Endothelial cell of hepatic sinusoid (primary cell): ENCODE measurements around the gene AAMP.

Experiments used
- in situ Hi-C: cut with HindIII; loops from 2 replicates; pipeline ENCODE4 v1.10.0; 2017; ENCODE audit warnings: low sequenced_read_pairs

AAMP gene

DNA sequence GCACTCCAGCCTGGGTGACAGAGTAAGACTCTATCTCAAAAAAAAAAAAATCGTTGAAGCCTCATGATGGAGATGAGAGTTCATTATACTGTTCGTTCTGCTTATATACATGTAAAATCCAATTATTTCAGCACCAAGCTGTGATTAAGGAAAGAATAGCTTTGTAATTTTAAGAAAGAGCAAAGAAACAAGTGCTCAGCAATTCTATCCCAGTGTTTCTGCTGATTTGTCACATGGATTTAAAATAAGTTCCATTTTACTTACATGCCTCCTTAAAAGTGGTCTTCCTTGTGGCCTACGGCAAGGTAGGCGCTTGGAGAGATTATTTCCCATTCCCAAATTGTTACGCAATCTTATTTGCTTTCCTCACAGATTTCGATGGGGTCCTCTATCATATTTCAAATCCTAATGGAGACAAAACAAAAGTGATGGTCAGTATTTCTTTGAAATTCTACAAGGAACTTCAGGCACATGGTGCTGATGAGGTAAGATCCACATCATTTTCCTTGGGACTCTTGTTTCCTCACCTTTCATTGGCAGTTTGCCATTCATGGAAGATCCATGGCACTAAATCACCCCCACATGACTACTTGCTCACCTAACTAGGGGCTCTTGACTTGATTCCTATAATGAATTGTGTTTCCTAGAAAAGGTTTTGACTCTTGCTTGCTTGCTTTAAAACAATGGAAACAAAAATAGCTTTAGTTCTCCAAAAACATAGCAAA is 41.4 kb downstream of the AAMP start:
- in situ Hi-C loops = no loop called here

DNA sequence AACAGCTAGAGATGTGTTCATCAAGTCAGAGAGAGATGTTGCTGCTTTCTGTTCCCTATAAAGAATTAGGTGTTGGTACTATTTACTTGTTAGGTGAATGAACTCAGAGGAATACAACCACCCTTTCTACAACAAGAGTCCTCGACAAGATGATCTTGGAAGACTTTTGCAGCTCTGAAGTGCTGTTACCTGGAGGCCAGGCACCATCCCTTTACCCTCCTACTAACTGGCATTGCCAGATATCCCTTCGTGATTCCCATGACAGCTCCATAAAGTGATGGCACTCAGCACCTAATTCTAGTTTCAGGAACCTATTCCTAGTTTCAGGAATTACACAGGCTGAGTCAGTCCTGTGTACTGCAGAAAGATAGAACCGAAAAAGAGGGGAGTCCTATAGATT is 43.0 kb downstream of the AAMP start:
- in situ Hi-C loops = no loop called here

DNA sequence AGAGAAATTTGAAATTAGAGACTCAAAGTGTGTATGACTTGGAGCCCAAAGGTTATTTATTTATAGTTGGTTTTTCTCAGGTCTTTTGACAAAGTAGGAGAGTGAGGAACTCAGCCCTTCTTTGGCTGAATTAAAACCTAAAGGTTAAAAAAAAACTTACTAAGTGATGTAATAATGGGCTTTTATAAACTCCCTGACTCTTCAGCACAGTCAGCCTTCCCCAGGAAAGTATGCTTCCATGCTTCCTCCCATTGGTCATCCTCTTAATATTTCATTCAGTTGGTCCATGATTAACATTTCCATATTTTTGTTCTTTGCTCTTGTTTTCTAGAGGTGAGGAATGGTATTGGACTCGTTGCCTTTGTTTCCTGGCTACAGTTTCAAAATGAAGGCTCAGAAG is 45.8 kb downstream of the AAMP start:
- in situ Hi-C loops = no loop called here

DNA sequence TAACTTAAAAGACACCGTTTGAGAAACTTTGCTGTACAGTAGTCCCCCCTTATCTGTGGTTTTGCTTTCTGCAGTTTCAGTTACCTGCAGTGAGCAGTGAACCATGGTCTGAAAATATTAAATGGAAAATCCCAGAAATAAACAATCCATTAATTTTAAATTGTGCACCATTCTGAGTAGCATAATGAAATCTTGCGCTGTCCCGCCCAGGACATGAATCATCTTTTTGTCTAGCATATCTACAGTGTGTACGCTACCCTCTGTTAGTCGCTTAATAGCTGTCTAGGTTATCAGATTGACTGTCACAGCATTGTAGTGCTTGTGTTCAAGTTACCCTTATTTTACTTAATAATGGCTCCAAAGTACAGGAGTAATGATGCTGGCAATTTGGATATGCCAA is 46.9 kb downstream of the AAMP start:
- in situ Hi-C loops = no loop called here

DNA sequence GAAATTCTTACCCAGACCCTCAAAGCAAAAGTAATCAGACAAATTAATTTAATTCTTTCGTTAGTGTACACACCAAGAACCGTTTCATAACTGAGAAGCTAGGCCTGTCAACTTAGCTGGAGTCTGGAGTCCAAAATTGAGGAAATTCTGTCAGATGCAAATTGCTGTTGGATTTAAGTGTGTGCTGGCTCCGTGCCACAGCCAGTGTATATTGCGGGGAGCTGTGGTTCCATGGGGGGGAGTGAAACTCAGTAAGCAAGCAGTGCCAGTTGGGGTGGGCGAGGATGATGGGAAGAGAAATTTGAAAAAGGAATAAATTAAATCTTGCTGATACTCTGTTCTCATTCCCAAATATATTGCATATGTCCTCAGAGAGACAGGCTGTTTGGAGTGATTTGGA is 48.9 kb downstream of the AAMP start:
- in situ Hi-C loops = no loop called here

DNA sequence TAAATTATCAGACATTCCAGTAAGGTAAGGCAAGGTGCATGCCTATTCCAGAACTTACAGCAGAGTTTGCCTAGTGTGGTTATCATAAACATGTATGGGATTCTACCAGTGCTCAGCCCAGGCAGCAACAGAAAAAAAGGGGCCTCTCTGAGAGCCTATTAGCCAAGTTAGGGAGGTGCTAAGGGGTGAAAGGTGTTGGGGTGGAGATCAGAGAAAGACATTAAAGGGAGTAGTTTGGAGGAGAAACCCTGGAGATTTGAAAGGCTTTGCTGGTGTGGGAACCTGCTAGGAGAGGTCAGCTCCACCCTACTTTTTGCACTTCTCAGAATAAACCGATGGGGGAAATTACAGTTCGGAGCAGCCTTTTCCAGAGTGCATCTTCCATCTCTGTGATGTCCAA is 50.0 kb downstream of the AAMP start:
- in situ Hi-C loops = no loop called here

DNA sequence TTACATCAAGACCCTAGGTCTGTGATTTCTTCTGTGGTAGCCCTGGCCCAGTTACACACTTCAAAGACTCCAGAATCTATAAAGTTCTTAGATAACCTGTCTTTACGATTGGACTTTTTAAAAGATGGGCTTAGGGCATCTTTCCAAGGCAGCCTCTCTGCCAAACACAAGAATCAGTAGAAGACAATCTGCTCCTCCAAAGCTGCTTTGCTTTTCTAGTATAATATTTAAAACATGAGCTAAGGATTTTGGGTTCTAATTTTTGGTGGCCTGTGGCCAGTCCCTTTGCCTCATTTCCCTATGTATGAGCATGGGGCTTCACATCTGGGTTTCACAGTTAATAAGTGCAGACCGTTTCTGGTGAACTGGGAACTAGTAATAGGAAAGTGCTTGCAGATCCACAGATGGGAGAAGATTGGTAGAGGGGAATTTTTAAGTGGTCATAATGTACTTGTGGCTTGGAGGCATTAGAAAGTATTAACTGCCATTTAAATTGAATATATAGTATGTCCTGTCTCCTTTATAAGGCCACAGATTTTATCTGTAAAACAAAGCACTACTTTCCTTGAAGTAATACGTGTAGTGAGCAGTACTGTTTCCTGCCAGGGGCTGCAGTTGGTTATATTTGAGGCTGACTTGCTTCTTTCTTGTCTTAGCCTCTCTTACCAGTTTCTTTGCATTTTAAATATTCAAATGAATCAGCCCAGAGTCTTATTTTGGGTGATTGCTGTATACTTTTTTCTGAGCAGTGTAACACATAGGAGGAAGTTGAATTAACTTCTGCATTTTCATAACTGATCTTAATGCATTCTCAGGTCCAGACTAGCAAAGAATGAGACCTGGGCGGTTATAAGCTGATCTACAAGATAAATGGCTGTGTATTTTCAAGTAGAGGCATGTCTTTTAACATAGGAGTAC is 51.4 kb downstream of the AAMP start:
- in situ Hi-C loops = no loop called here

DNA sequence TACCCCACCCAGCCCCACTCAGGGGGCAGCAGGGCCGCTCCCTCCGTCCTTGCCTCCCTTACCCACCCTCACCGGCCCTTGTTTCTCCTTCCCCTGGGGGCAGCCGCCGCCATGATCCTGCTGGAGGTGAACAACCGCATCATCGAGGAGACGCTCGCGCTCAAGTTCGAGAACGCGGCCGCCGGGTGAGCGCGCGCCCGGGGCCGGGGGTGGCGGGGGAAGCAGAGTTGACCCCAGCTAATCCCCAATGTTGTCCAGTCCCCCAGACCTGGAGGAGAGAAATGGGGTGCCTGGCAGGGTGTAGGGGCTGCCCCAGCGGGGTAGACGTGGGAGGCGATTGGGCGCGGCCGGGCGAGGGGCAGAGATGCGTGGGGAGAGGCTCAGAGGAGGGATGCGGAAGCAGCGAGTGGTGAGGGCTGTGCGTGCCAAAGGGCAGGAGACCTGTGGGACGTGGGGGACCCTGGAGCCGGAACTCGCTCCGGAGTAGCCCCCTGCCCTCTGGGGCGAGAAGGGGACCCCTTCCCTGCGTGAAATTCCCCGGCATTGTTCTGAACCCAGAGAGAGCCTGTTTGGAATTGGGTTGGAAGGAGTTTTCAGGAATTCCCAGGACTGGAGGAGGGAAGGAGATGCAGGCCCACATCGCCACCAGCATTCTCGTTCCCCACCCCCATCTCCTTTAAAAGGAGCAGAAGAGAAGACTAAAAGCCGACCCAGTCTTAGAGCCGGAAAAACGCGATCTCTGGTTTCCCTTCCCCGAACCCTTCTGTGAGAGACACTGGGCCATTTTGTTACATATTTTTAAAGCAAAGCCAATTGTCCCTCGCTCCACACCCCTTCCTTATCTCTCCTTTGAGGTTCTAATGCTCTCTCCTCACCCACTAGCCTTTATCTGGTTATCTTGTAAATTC is 52.3 kb downstream of the AAMP start:
- in situ Hi-C loops = no loop called here

DNA sequence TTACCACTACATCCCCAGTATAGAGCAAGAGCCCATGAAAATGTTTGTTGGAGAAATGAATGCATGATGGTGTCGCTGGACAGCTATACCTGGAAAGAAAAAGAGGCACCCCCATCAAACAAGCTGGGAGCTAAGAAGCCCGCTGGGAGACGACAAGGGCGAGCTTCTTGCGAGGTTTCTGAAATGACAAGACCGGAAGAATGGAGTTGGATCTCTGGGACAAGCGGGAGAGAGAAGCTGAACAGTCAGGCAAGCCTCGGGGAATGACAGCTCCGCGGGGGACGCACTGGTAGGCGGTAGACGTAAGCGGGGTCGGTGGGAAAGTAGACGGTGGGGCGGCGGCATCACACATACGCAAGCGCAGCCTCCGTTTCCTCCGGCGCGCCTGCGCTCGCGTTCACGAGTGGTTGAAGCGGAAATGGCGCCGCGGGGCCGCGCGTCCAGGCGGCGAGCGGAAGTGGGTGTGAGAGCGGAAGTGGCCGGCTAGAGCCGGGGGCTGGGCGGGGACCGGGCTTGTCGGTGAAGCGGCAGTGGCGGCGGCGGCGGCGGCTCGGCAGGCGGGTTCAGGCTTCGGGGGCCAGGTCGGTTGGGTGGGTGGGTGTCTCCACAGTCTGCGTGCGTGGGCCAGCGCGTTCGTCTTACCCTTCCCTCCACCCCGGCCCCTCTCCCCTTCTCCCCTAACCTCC is 53.1 kb downstream of the AAMP start, which contains the start of gene ARPC2:
ARPC2 (plus strand) TSS at position 516 of the 686 bp plus-strand sequence. CDS start 282 bp downstream, outside the sequence.
- in situ Hi-C loops = no loop called here

DNA sequence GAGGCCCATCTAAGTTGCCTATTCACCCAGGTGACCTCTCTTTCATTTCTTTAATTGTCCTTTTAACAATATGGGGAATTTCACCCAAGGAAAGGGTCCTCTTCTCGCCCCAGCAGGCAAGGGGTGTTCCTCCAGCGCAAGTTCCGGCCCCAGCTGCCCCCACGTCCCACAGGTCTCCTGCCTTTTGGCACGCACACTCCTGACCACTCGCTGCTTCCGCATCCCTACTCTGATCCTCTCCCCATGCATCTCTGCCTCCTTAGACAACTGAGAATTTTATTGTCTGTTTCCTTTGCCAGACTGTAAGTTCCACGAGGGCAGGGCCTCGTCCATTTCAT is 53.6 kb downstream of the AAMP start:
- in situ Hi-C loops = no loop called here
